Mucosa of gallbladder (tissue), 1 donor: ENCODE results near the gene CADPS2. TPM values are rescaled to one million over a fixed set of nuclear protein-coding genes. Genes with fewer than 3 reads are reported as not detected.
"Not testable (repeated sequence)": the region's sequence is repeated elsewhere in the genome, so short reads cannot be mapped to it uniquely, and the experiment has no call there.

Source experiments
- DNase-seq: peaks from one replicate; pipeline ENCODE4 v3.0.0-alpha.2; 2020; ENCODE audit warnings: low spot score
- total RNA-seq: library from RNA; stranded (reverse); gene quantifications from one replicate; pipeline ENCODE4 v1.2.1, GENCODE V29; 2021
- donor health status: DM: no; HTN: no; CAD: no.

Gene CADPS2
- total RNA-seq, 1 donor from 2014 or later = 38.4 TPM

DNA sequence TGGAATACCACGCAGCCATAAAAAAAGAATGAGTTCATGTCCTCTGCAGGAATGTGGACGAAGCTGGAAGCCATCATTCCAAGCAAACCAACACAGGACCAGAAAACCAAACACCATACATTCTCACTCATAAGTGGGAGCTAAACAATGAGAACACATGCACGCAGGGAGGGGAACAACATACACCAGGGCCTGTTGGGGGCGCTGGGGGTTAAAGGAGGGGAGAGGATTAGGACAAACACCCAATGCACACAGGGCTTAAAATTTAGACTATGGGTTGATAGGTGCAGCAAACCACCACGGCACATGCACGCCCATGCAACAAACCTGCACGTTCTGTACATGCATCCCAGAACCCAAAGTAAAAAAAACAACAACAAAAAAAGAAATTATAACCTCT lies 210.6 kb downstream of the CADPS2 start:
- no peak for DNase-seq

DNA sequence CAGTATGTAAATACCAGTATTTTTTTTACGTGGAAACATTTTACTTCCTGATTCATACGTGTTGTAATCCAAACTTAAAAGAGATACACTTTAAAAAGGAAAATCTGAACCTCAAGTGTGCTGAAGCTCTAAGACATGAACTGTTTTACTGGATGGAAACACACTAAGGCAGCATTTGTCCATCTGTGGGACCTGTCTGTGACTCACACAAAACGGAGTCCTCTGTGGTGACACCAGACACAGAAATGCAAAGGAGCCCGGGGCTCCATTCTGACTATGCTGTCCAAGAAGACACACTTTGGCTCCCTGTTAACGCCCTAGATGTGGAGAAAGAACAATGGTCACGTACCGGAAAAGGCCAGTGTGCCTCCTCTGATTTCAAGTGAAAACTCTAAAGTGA lies 211.2 kb downstream of the CADPS2 start:
- no peak for DNase-seq

GRCh38 chr7:122674502-122674901 lies 211.8 kb downstream of the CADPS2 start:
- no peak for DNase-seq

- DNase-seq = no peak
These were observed 212.3 kb downstream of the CADPS2 start for GRCh38 chr7:122673951-122674350.

DNA sequence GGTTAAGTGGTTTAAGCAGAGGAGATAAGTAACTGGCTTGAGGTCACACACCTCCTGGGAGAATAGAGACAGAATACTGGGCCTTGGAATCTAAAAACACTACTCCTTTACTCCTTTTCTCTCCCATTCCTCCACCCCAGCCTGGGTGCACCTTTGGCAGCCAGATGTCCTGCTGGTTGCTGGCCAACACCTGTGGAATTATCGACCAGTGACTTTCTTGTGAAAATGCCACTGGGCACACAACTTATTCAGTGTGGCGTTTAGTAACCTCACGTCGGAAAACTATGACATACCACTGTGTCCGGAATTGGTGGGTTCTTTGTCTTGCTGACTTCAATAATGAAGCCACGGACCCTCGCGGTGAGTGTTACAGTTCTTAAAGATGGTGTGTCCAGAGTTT lies 213.7 kb downstream of the CADPS2 start:
- DNase-seq = no peak

DNA sequence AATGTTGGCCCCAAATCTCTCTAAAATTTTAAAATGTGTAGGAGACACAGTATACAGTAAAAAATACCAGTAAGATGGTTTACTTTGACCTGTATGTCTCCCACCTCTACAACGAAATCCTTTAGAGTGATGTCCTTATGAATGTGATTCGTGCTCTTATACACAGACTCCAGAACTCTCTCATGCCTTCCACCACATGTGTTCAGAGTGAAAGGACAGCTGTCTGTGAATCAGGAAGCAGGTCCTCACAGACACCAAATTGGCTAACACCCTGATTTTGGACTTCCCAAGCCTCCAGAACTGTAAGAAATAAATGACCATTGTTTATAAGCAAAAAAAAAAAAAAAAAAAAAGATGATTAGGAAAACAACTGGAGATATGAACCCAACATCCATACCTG lies 222.5 kb downstream of the CADPS2 start:
- no peak for DNase-seq

DNA sequence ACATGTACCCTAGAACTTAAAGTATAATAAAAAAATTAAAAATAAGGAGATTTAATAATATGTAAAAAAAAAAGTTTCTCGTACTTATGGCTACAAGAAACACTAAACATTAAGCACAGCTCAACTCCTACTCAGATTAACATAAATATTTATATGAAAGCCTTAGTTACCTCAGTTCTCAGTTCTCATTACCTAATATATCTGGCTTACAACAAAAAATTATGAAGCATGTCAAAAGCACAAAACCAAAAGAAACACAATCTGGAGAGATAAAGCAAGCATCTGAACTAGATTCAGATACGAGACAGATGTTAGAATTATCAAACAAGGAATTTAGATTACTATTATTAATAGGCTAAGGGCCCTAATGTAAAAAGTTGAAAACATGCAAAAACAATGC lies 227.4 kb downstream of the CADPS2 start:
- no peak for DNase-seq

GRCh38 chr7:122653685-122654084 lies 232.6 kb downstream of the CADPS2 start:
- no peak for DNase-seq

- DNase-seq = peak; percentile 74
These were observed 233.4 kb downstream of the CADPS2 start for GRCh38 chr7:122652876-122653275.

- no peak for DNase-seq
These were observed 234.8 kb downstream of the CADPS2 start for GRCh38 chr7:122651451-122651850.

GRCh38 chr7:122643250-122643649 lies 243.0 kb downstream of the CADPS2 start:
- DNase-seq = no peak

GRCh38 chr7:122638459-122638858 lies 247.8 kb downstream of the CADPS2 start:
- no peak for DNase-seq

GRCh38 chr7:122637784-122638183 lies 248.5 kb downstream of the CADPS2 start:
- DNase-seq = no peak

- DNase-seq = not testable (repeated sequence)
These were observed 250.8 kb downstream of the CADPS2 start for GRCh38 chr7:122635481-122635880.

- DNase-seq = no peak
These were observed 252.8 kb downstream of the CADPS2 start for GRCh38 chr7:122633472-122633871.

GRCh38 chr7:122632238-122632637 lies 254.0 kb downstream of the CADPS2 start:
- no peak for DNase-seq

DNA sequence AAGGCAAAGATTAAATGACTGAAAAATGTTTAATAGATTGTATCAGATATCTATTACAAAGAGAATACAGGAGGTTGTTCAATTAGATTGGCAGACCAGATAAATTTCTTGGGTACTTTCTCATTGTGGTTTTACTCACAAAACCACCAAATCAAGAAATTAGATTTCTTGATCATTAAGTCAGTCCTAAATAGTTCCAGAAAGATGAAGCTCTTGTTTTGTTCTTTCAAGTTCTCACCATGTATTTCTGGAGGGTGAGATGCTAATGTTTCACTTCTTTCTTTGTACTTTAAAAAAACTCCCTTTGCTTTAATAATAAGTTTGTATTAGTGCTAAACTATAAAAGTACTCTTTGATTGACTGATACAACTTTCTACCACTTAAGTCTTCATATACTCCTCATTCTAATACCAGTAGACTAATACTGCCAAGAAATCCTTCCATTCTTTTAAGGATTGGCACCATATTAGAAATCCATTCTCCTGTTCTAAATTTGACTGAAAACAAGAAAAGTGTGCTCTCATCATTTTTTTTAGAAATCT lies 256.8 kb downstream of the CADPS2 start:
- no peak for DNase-seq

- DNase-seq = no peak
These were observed 257.4 kb downstream of the CADPS2 start for GRCh38 chr7:122628651-122629411.

GRCh38 chr7:122626785-122627184 lies 259.5 kb downstream of the CADPS2 start:
- no peak for DNase-seq

DNA sequence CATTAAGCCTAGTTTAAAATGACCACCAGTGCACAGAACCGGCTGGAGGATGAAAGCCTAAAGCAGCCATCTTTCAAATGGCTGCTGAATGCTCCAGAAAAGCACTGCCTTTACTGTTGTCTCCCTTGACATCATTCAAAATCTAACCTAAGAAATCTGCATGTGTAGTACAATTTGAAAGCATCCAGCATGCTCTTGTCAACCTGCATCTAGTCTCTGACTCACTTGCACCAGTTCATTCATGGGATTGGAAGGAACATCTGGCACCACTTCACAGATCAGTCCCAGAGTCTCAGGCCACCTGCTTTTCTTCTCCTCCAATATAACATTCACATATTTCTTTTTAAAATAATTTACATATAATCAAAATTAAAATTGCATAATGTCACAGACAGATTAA lies 263.6 kb downstream of the CADPS2 start:
- no peak for DNase-seq

DNA sequence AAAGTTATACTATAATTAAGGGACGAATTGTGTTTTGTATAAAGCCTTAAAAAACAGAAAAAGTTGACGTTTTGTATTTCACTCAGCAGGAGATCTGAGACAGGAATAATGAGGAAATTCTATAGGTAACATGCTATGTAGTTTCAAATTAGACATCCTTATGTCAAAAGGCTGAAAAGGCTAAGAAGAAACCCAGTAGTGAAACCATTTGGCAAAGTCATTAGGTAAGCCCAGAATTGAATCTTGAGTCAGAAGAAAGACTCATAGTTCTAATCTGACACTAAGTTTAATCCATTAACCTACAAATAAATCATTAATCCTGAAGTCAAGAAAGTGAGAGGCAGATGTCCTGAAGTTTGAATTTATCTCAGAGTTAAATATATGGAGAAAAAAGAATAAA lies 266.6 kb downstream of the CADPS2 start:
- DNase-seq = no peak

- no peak for DNase-seq
These were observed 267.6 kb downstream of the CADPS2 start for GRCh38 chr7:122618585-122619189.

- no peak for DNase-seq
These were observed 269.3 kb downstream of the CADPS2 start for GRCh38 chr7:122616951-122617350.
